Thoracic aorta (tissue), 2 donors: ENCODE results near the gene PPP2R2D. TPM values are rescaled to one million over a fixed set of nuclear protein-coding genes. Genes with fewer than 3 reads are reported as not detected.
"Not testable (repeated sequence)": the region's sequence is repeated elsewhere in the genome, so short reads cannot be mapped to it uniquely, and the experiment has no call there.

ENCODE experiments used
- ATAC-seq: fragments of 150-250 bp; one replicate; pipeline ENCODE4 v1.8.0; 2017; ENCODE audit warnings: low read depth; ENCODE audit not compliant: insufficient number of reproducible peaks, low FRiP score
- DNase-seq: peaks from one replicate; pipeline ENCODE4 v3.0.0-alpha.2; 2020; ENCODE audit warnings: low spot score
- H3K27ac ChIP-seq, 2 donors: fragments of 200-600 bp; sonication (generic); 1 replicate in 1 of 2; 2 replicates in 1 of 2; pipeline ENCODE4 v1.5.1; 2016; ENCODE audit warnings: mild to moderate bottlenecking in 2 of 2, moderate library complexity in 2 of 2
- H3K27me3 ChIP-seq: fragments of 200-600 bp; sonication (generic); replicated peaks from 2 replicates; pipeline ENCODE4 v1.6.0; 2016; ENCODE audit warnings: mild to moderate bottlenecking; ENCODE audit not compliant: insufficient read depth
- H3K36me3 ChIP-seq: fragments of 200-600 bp; sonication (generic); one replicate; pipeline ENCODE4 v1.5.1; 2016
- H3K4me1 ChIP-seq, 2 donors: fragments of 200-600 bp; sonication (generic); 1 replicate in 1 of 2; 2 replicates in 1 of 2; pipeline versions ENCODE4 v1.5.1 to v1.6.0; 2016; ENCODE audit warnings: low read depth in 2 of 2, mild to moderate bottlenecking in 1 of 2; ENCODE audit not compliant: control insufficient read depth in 1 of 2
- H3K4me3 ChIP-seq: fragments of 200-600 bp; sonication (generic); 2 replicates; pipeline ENCODE4 v1.5.1; 2016; ENCODE audit warnings: mild to moderate bottlenecking
- H3K9me3 ChIP-seq: fragments of 200-600 bp; sonication (generic); 2 replicates; pipeline ENCODE4 v1.5.1; 2016
- CTCF ChIP-seq: fragments of 200-600 bp; sonication (generic); IDR thresholded peaks from one replicate; pipeline ENCODE4 v1.5.1; 2019; ENCODE audit warnings: antibody characterized with exemption
- total RNA-seq, 2 donors: library from RNA; depleted of rRNA; stranded (reverse); fragments of >200 nt; gene quantifications; one replicate each; pipeline versions ENCODE4 v1.1.0 to v1.2.3, GENCODE V29; 2016

Gene PPP2R2D
- total RNA-seq, 2 donors from 2014 or later: 23.0 to 34.1 TPM

- DNase-seq: no peak
- Histone ChIP-seq H3K4me1 (peaks cover 9 to 29% of the 10 kb centered on the region in 2 donors), H3K27me3 (no peaks in the 10 kb centered on the region), H3K9me3 (no peaks in the 10 kb centered on the region), H3K4me3 (peak overlapping the region; percentile 96), H3K36me3 (no peaks in the 10 kb centered on the region), H3K27ac (no peak overlapping the region)
- TF ChIP-seq CTCF: no peak
- ATAC-seq: no peak
Observed at GRCh38 chr10:131982185-131982756, 81.5 kb downstream of the PPP2R2D start.

- Histone ChIP-seq H3K27ac (no peak overlapping the region), H3K4me3 (peak overlapping the region; percentile 96), H3K36me3 (no peaks in the 10 kb centered on the region), H3K4me1 (peaks cover 9 to 29% of the 10 kb centered on the region in 2 donors), H3K27me3 (no peaks in the 10 kb centered on the region), H3K9me3 (no peaks in the 10 kb centered on the region)
- no peak for ATAC-seq
- no peak for DNase-seq
- no peak for TF ChIP-seq CTCF
Observed at GRCh38 chr10:131982796-131983195, 82.0 kb downstream of the PPP2R2D start.

GRCh38 chr10:131983780-131984179, 83.0 kb downstream of the PPP2R2D start:
- Histone ChIP-seq H3K4me1 (peaks cover 9 to 26% of the 10 kb centered on the region in 2 donors), H3K9me3 (no peaks in the 10 kb centered on the region), H3K27me3 (no peaks in the 10 kb centered on the region), H3K27ac (no peak overlapping the region), H3K4me3 (no peak overlapping the region), H3K36me3 (no peaks in the 10 kb centered on the region)
- TF ChIP-seq CTCF: no peak
- ATAC-seq (no peak), DNase-seq (no peak)

- not testable (repeated sequence) for H3K27ac ChIP-seq, H3K9me3 ChIP-seq, DNase-seq
Observed at GRCh38 chr10:131986851-131987250, 86.0 kb downstream of the PPP2R2D start.

GRCh38 chr10:131987301-131987700, 86.5 kb downstream of the PPP2R2D start:
- ATAC-seq, DNase-seq, H3K27ac ChIP-seq, H3K9me3 ChIP-seq, H3K4me1 ChIP-seq, H3K4me3 ChIP-seq, H3K36me3 ChIP-seq, H3K27me3 ChIP-seq: not testable (repeated sequence)

More at GRCh38 chr10:131986851-131987250, 86.0 kb downstream of the PPP2R2D start:
- not testable (repeated sequence) for H3K36me3 ChIP-seq, H3K4me3 ChIP-seq, H3K4me1 ChIP-seq, ATAC-seq, H3K27me3 ChIP-seq

GRCh38 chr10:131987786-131988185, 87.0 kb downstream of the PPP2R2D start:
- H3K4me1 ChIP-seq, H3K36me3 ChIP-seq, H3K27ac ChIP-seq, H3K4me3 ChIP-seq, H3K27me3 ChIP-seq, H3K9me3 ChIP-seq, ATAC-seq, DNase-seq: not testable (repeated sequence)

- Histone ChIP-seq H3K36me3 (no peaks in the 10 kb centered on the region), H3K27me3 (no peaks in the 10 kb centered on the region), H3K4me3 (no peak overlapping the region), H3K9me3 (no peaks in the 10 kb centered on the region), H3K4me1 (peaks cover 0 to 5% of the 10 kb centered on the region in 2 donors), H3K27ac (no peak overlapping the region)
- ATAC-seq (no peak), DNase-seq (no peak)
- TF ChIP-seq CTCF: no peak
Observed at GRCh38 chr10:131991726-131992125, 90.9 kb downstream of the PPP2R2D start.
